H9 (cell line): Measurements from ENCODE around the gene FAM200C. TPM values are rescaled to one million over a fixed set of nuclear protein-coding genes. Genes with fewer than 3 reads are reported as not detected.

Source experiments
- DNase-seq: peaks from one replicate; pipeline ENCODE4 v3.0.0-alpha.2; 2017
- H2AFZ ChIP-seq: one replicate; pipeline ENCODE4 v1.6.1; 2013; ENCODE audit warnings: mild to moderate bottlenecking, low read length, control low read depth, moderate library complexity
- H2AK5ac ChIP-seq: 2 replicates; pipeline ENCODE4 v1.6.1; 2013; ENCODE audit warnings: low read length, control low read depth, mixed read lengths; ENCODE audit not compliant: insufficient read length
- H2BK120ac ChIP-seq: one replicate; pipeline ENCODE4 v1.6.1; 2013; ENCODE audit warnings: low read depth, mild to moderate bottlenecking, low read length, control low read depth, inconsistent platforms; ENCODE audit not compliant: poor library complexity, severe bottlenecking
- H2BK12ac ChIP-seq: 2 replicates; pipeline ENCODE4 v1.6.1; 2013; ENCODE audit warnings: low read length, control low read depth, mixed read lengths, low read depth; ENCODE audit not compliant: insufficient read length
- H2BK15ac ChIP-seq: 2 replicates; pipeline ENCODE4 v1.6.1; 2013; ENCODE audit warnings: low read depth, low read length, control low read depth
- H2BK20ac ChIP-seq: one replicate; pipeline ENCODE4 v1.6.1; 2013; ENCODE audit warnings: low read depth, mild to moderate bottlenecking, low read length, control low read depth, inconsistent platforms; ENCODE audit not compliant: poor library complexity, severe bottlenecking
- H2BK5ac ChIP-seq: 2 replicates; pipeline ENCODE4 v1.6.1; 2013; ENCODE audit warnings: low read length, control low read depth, mixed read lengths; ENCODE audit not compliant: insufficient read length
- H3K14ac ChIP-seq: 2 replicates; pipeline ENCODE4 v1.6.1; 2013; ENCODE audit warnings: low read length, control low read depth; ENCODE audit not compliant: insufficient read depth
- H3K18ac ChIP-seq: 2 replicates; pipeline ENCODE4 v1.6.1; 2013; ENCODE audit warnings: low read depth, mild to moderate bottlenecking, mixed read lengths, low read length, control low read depth; ENCODE audit not compliant: insufficient read length
- H3K23ac ChIP-seq: 2 replicates; pipeline ENCODE4 v1.6.1; 2013; ENCODE audit warnings: low read length, control low read depth, mixed read lengths, low read depth; ENCODE audit not compliant: insufficient read length
- H3K23me2 ChIP-seq: 2 replicates; pipeline ENCODE4 v1.6.1; 2013; ENCODE audit warnings: low read depth, mild to moderate bottlenecking, mixed read lengths, low read length, control low read depth; ENCODE audit not compliant: insufficient read length, poor library complexity, severe bottlenecking
- H3K27ac ChIP-seq: 2 replicates; pipeline ENCODE4 v1.5.1; 2013; ENCODE audit warnings: low read length, control low read depth, mixed read lengths, low read depth; ENCODE audit not compliant: insufficient read length
- H3K27me3 ChIP-seq: 2 replicates; pipeline ENCODE4 v1.6.1; 2013; ENCODE audit warnings: low read length, control low read depth, inconsistent platforms; ENCODE audit not compliant: insufficient read depth
- H3K4ac ChIP-seq: 2 replicates; pipeline ENCODE4 v1.6.1; 2013; ENCODE audit warnings: low read depth, mild to moderate bottlenecking, control low read depth, inconsistent platforms, low read length, moderate library complexity
- H3K4me1 ChIP-seq: 2 replicates; pipeline ENCODE4 v1.6.1; 2013; ENCODE audit warnings: low read length, control low read depth, inconsistent platforms; ENCODE audit not compliant: insufficient read depth
- H3K4me2 ChIP-seq: 2 replicates; pipeline ENCODE4 v1.6.1; 2013; ENCODE audit warnings: low read length, control low read depth, mixed read lengths; ENCODE audit not compliant: insufficient read length, insufficient read depth
- H3K56ac ChIP-seq: 2 replicates; pipeline ENCODE4 v1.6.1; 2013; ENCODE audit warnings: low read depth, mild to moderate bottlenecking, mixed read lengths, low read length, control low read depth; ENCODE audit not compliant: insufficient read length
- H3K79me1 ChIP-seq: 2 replicates; pipeline ENCODE4 v1.6.1; 2013; ENCODE audit warnings: low read depth, mild to moderate bottlenecking, moderate library complexity, low read length, control low read depth, inconsistent platforms; ENCODE audit not compliant: insufficient read depth, poor library complexity, severe bottlenecking
- H3K79me2 ChIP-seq: 2 replicates; pipeline ENCODE4 v1.6.1; 2013; ENCODE audit warnings: low read length, control low read depth, inconsistent platforms; ENCODE audit not compliant: insufficient read depth
- H3K9ac ChIP-seq: 2 replicates; pipeline ENCODE4 v1.6.1; 2013; ENCODE audit warnings: low read length, control low read depth, mixed read lengths; ENCODE audit not compliant: insufficient read length; ENCODE audit errors: extremely low read depth
- H3K9me3 ChIP-seq: one replicate; pipeline ENCODE4 v1.6.1; 2013; ENCODE audit warnings: low read depth, low read length, inconsistent platforms; ENCODE audit not compliant: control insufficient read depth
- H3T11ph ChIP-seq: one replicate; pipeline ENCODE4 v1.6.1; 2013; ENCODE audit warnings: mild to moderate bottlenecking, low read length, control low read depth, inconsistent platforms
- H4K20me1 ChIP-seq: one replicate; pipeline ENCODE4 v1.6.1; 2013; ENCODE audit not compliant: control insufficient read depth, insufficient read length, insufficient read depth
- H4K5ac ChIP-seq: 2 replicates; pipeline ENCODE4 v1.6.1; 2013; ENCODE audit warnings: low read depth, mild to moderate bottlenecking, mixed read lengths, low read length, control low read depth; ENCODE audit not compliant: insufficient read length
- H4K8ac ChIP-seq: replicated peaks from 2 replicates; pipeline ENCODE4 v1.6.1; 2013; ENCODE audit warnings: low read length, control low read depth, mixed read lengths, low read depth; ENCODE audit not compliant: insufficient read length
- H4K91ac ChIP-seq: 2 replicates; pipeline ENCODE4 v1.6.1; 2013; ENCODE audit warnings: low read depth, mild to moderate bottlenecking, moderate library complexity, mixed read lengths, low read length, control low read depth; ENCODE audit not compliant: insufficient read length
- H3K27ac Mint-ChIP-seq, 3 experiments: 2 replicates in 2 of 3; 3 replicates in 1 of 3; pipeline ENCODE4 v1.8.0; 2020 to 2021; ENCODE audit warnings: mixed read lengths in 3 of 3, mild to moderate bottlenecking in 1 of 3, moderate library complexity in 1 of 3
- H3K27me3 Mint-ChIP-seq: 2 replicates; pipeline ENCODE4 v1.8.0; 2021; ENCODE audit warnings: low read depth, mild to moderate bottlenecking, moderate library complexity, mixed read lengths
- H3K36me3 Mint-ChIP-seq, 3 experiments: 2 replicates in 2 of 3; 3 replicates in 1 of 3; pipeline ENCODE4 v1.8.0; 2020 to 2021; ENCODE audit warnings: low read depth in 3 of 3, mixed read lengths in 3 of 3; ENCODE audit not compliant: insufficient read depth in 1 of 3
- H3K4me1 Mint-ChIP-seq, 2 experiments: 2 replicates each; pipeline ENCODE4 v1.8.0; 2020; ENCODE audit warnings: mixed read lengths in 2 of 2
- H3K4me3 Mint-ChIP-seq, 2 experiments: 2 replicates in 1 of 2; 3 replicates in 1 of 2; pipeline ENCODE4 v1.8.0; 2020 to 2021; ENCODE audit warnings: mild to moderate bottlenecking in 2 of 2, mixed read lengths in 2 of 2, moderate library complexity in 1 of 2
- H3K9me3 Mint-ChIP-seq, 2 experiments: 2 replicates in 1 of 2; 3 replicates in 1 of 2; pipeline ENCODE4 v1.8.0; 2020; ENCODE audit warnings: mild to moderate bottlenecking in 2 of 2, mixed read lengths in 2 of 2, moderate library complexity in 1 of 2
- total RNA-seq: library from RNA; stranded (reverse); gene quantifications from 2 replicates; pipeline ENCODE4 v1.2.1, GENCODE V29; 2021
- TF ChIP-seq, protein P1 (sequence below): fragments of 200-600 bp; sonication (generic); conservative IDR thresholded peaks from 3 replicates; pipeline ENCODE4 v1.8.0; 2021; ENCODE audit warnings: antibody characterized with exemption, mild to moderate bottlenecking

Gene FAM200C
- total RNA-seq, 1 experiment from 2014 or later, result 4.3 TPM

DNA sequence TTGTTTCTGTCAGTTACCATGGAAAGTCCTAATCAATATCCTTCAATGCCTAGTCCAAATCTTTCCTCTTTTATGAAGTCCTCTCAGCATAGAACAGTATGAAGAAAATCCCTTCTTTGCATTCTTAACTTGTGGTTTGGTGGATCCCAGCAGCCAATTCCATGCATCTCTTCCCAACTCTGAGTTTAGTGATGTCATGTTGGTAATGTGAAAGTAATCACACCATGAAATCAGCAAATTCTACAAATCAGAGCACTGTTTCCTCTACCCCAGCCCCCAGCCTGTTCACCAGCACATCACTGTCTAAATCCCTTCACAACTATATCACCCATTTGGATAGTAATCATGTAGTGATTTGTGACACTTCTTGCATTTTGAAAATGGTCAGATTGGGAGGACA is 24.7 kb downstream of the FAM200C start:
- H3K56ac ChIP-seq, result no peak overlapping the region
- no peak overlapping the region for H3K18ac ChIP-seq
- no peak overlapping the region for H3K27ac ChIP-seq
- DNase-seq, result no peak
- no peak overlapping the region for H3K4me2 ChIP-seq
- H3K9me3 Mint-ChIP-seq, result no peaks in the 10 kb centered on the region
- no peak overlapping the region for H2BK5ac ChIP-seq
- H3K79me2 ChIP-seq, result no peaks in the 10 kb centered on the region
- no peaks in the 10 kb centered on the region for H3K36me3 Mint-ChIP-seq
- no peak overlapping the region for H2BK20ac ChIP-seq
- H2BK120ac ChIP-seq, result no peak overlapping the region
- no peak overlapping the region for H2AFZ ChIP-seq
- no peak overlapping the region for H4K5ac ChIP-seq
- no peak overlapping the region for H3T11ph ChIP-seq
- H3K4ac ChIP-seq, result no peak overlapping the region
- H4K91ac ChIP-seq, result no peak overlapping the region
- no peak overlapping the region for H2BK12ac ChIP-seq
- no peak overlapping the region for H3K9ac ChIP-seq
- TF ChIP-seq, protein P1, sequence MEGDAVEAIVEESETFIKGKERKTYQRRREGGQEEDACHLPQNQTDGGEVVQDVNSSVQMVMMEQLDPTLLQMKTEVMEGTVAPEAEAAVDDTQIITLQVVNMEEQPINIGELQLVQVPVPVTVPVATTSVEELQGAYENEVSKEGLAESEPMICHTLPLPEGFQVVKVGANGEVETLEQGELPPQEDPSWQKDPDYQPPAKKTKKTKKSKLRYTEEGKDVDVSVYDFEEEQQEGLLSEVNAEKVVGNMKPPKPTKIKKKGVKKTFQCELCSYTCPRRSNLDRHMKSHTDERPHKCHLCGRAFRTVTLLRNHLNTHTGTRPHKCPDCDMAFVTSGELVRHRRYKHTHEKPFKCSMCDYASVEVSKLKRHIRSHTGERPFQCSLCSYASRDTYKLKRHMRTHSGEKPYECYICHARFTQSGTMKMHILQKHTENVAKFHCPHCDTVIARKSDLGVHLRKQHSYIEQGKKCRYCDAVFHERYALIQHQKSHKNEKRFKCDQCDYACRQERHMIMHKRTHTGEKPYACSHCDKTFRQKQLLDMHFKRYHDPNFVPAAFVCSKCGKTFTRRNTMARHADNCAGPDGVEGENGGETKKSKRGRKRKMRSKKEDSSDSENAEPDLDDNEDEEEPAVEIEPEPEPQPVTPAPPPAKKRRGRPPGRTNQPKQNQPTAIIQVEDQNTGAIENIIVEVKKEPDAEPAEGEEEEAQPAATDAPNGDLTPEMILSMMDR, result no peak
- H3K14ac ChIP-seq, result no peak overlapping the region
- H4K8ac ChIP-seq, result no peak overlapping the region
- H3K4me1 Mint-ChIP-seq, result peaks cover 15 to 16% of the 10 kb centered on the region in 2 experiments
- peaks cover 6% of the 10 kb centered on the region for H3K23me2 ChIP-seq
- H3K79me1 ChIP-seq, result no peaks in the 10 kb centered on the region
- H3K27me3 Mint-ChIP-seq, result peaks cover 43% of the 10 kb centered on the region
- no peak overlapping the region for H3K23ac ChIP-seq
- H2BK15ac ChIP-seq, result no peak overlapping the region
- no peak overlapping the region for H2AK5ac ChIP-seq
- no peaks in the 10 kb centered on the region for H3K9me3 ChIP-seq
- no peak overlapping the region for H3K4me3 Mint-ChIP-seq
- no peak overlapping the region for H3K27ac Mint-ChIP-seq
- H3K27me3 ChIP-seq, result peaks cover 6% of the 10 kb centered on the region; the same call in 1 of the 2 replicates
- no peaks in the 10 kb centered on the region; the same call in 1 of the 2 replicates for H3K4me1 ChIP-seq
- no peaks in the 10 kb centered on the region for H4K20me1 ChIP-seq
